ENCODE data around the gene ERG.

The ERG gene

GRCh38 chr21:38355992-38356781 is 142.1 kb downstream of the ERG start:
- peak; percentile 71 for DNase-seq

- no peak for DNase-seq
These were observed 142.9 kb downstream of the ERG start for GRCh38 chr21:38355353-38355752.

- no peak for DNase-seq
These were observed 143.5 kb downstream of the ERG start for GRCh38 chr21:38354746-38355145.

GRCh38 chr21:38354231-38354630 is 144.0 kb downstream of the ERG start:
- no peak for DNase-seq

- no peak for DNase-seq
These were observed 145.6 kb downstream of the ERG start for GRCh38 chr21:38352536-38353219.

GRCh38 chr21:38351961-38352521 is 146.2 kb downstream of the ERG start:
- no peak for DNase-seq

- DNase-seq: no peak
These were observed 146.9 kb downstream of the ERG start for GRCh38 chr21:38351176-38351959.

- DNase-seq: no peak
These were observed 147.6 kb downstream of the ERG start for GRCh38 chr21:38350684-38351083.

- no peak for DNase-seq
These were observed 148.3 kb downstream of the ERG start for GRCh38 chr21:38349977-38350376.

- no peak for DNase-seq
These were observed 149.0 kb downstream of the ERG start for GRCh38 chr21:38349111-38349746.

GRCh38 chr21:38346286-38346685 is 152.0 kb downstream of the ERG start:
- no peak for DNase-seq

GRCh38 chr21:38343691-38344090 is 154.6 kb downstream of the ERG start:
- no peak for DNase-seq

- DNase-seq: no peak
These were observed 155.5 kb downstream of the ERG start for GRCh38 chr21:38342739-38343138.

GRCh38 chr21:38341546-38342012 is 156.7 kb downstream of the ERG start:
- no peak for DNase-seq

- no peak for DNase-seq
These were observed 158.1 kb downstream of the ERG start for GRCh38 chr21:38340131-38340530.

- DNase-seq: no peak
These were observed 160.5 kb downstream of the ERG start for GRCh38 chr21:38337793-38338192.

- no peak for DNase-seq
These were observed 163.4 kb downstream of the ERG start for GRCh38 chr21:38334866-38335265.

GRCh38 chr21:38333301-38334272 is 164.7 kb downstream of the ERG start:
- no peak for DNase-seq

- DNase-seq: no peak
These were observed 167.6 kb downstream of the ERG start for GRCh38 chr21:38330666-38331065.
